ENCODE data around the gene CDCP2. TPM values are rescaled to one million over a fixed set of nuclear protein-coding genes. Genes with fewer than 3 reads are reported as not detected.

Gene CDCP2
- total and polyA plus RNA-seq, 4 donors, result 0.21 to 0.32 TPM; not detected in 2

- Histone ChIP-seq H3K36me3 (ENCODE audit: control insufficient read depth in 1 of 2, insufficient read depth in 2 of 2, low read length in 1 of 2) (no peaks in the 10 kb centered on the region), H3K27me3 (ENCODE audit: control insufficient read depth in 1 of 2, insufficient read depth in 2 of 2, low read length in 1 of 2) (no peaks in the 10 kb centered on the region), H3K4me3 (ENCODE audit: low read length in 2 of 2) (no peak overlapping the region), H3K4me1 (ENCODE audit: control insufficient read depth in 1 of 2, insufficient read depth in 2 of 2, low read length in 2 of 2) (no peaks in the 10 kb centered on the region), H3K9me3 (ENCODE audit: control insufficient read depth, low read length) (no peaks in the 10 kb centered on the region), H3K27ac (ENCODE audit: low read depth in 1 of 2, low read length in 2 of 2) (no peak overlapping the region)
- no peak for ATAC-seq (ENCODE audit: low FRiP score)
- intact Hi-C loops (cut with DNase I), result no loop called here
- DNase-seq, result no peak
- 78 to 84% methylated on average over 5 of the region's 5 CpGs for WGBS, 2 donors
Measured at GRCh38 chr1:54151013-54151412, 1.8 kb downstream of the CDCP2 start.

GRCh38 chr1:54149734-54150133 is 3.1 kb downstream of the CDCP2 start:
- Histone ChIP-seq H3K4me3 (ENCODE audit: low read length in 2 of 2) (no peak overlapping the region), H3K9me3 (ENCODE audit: control insufficient read depth, low read length) (no peaks in the 10 kb centered on the region), H3K4me1 (ENCODE audit: control insufficient read depth in 1 of 2, insufficient read depth in 2 of 2, low read length in 2 of 2) (no peaks in the 10 kb centered on the region), H3K27ac (ENCODE audit: low read depth in 1 of 2, low read length in 2 of 2) (no peak overlapping the region), H3K36me3 (ENCODE audit: control insufficient read depth in 1 of 2, insufficient read depth in 2 of 2, low read length in 1 of 2) (no peaks in the 10 kb centered on the region), H3K27me3 (ENCODE audit: control insufficient read depth in 1 of 2, insufficient read depth in 2 of 2, low read length in 1 of 2) (no peaks in the 10 kb centered on the region)
- intact Hi-C loops (cut with DNase I), result no loop called here
- ATAC-seq (ENCODE audit: low FRiP score), result no peak
- DNase-seq, result no peak
- WGBS, 2 donors, result 95 to 98% methylated on average over 3 of the region's 3 CpGs

- Histone ChIP-seq H3K4me1 (ENCODE audit: control insufficient read depth in 1 of 2, insufficient read depth in 2 of 2, low read length in 2 of 2) (no peaks in the 10 kb centered on the region), H3K27ac (ENCODE audit: low read depth in 1 of 2, low read length in 2 of 2) (no peak overlapping the region), H3K4me3 (ENCODE audit: low read length in 2 of 2) (no peak overlapping the region), H3K36me3 (ENCODE audit: control insufficient read depth in 1 of 2, insufficient read depth in 2 of 2, low read length in 1 of 2) (no peaks in the 10 kb centered on the region), H3K9me3 (ENCODE audit: control insufficient read depth, low read length) (no peaks in the 10 kb centered on the region), H3K27me3 (ENCODE audit: control insufficient read depth in 1 of 2, insufficient read depth in 2 of 2, low read length in 1 of 2) (no peaks in the 10 kb centered on the region)
- no peak for DNase-seq
- intact Hi-C loops (cut with DNase I), result no loop called here
- no peak for ATAC-seq (ENCODE audit: low FRiP score)
- WGBS, 2 donors, result 98% methylated on average over 11 of the region's 11 CpGs
Measured at GRCh38 chr1:54144366-54144765, 8.4 kb downstream of the CDCP2 start.

GRCh38 chr1:54142146-54142900 is 10.5 kb downstream of the CDCP2 start:
- Histone ChIP-seq H3K36me3 (ENCODE audit: control insufficient read depth in 1 of 2, insufficient read depth in 2 of 2, low read length in 1 of 2) (no peaks in the 10 kb centered on the region), H3K27me3 (ENCODE audit: control insufficient read depth in 1 of 2, insufficient read depth in 2 of 2, low read length in 1 of 2) (no peaks in the 10 kb centered on the region), H3K9me3 (ENCODE audit: control insufficient read depth, low read length) (no peaks in the 10 kb centered on the region), H3K27ac (ENCODE audit: low read depth in 1 of 2, low read length in 2 of 2) (no peak overlapping the region), H3K4me1 (ENCODE audit: control insufficient read depth in 1 of 2, insufficient read depth in 2 of 2, low read length in 2 of 2) (no peaks in the 10 kb centered on the region), H3K4me3 (ENCODE audit: low read length in 2 of 2) (no peak overlapping the region)
- WGBS, 2 donors, result 53 to 59% methylated on average over 9 of the region's 9 CpGs
- intact Hi-C loops (cut with DNase I), result no loop called here
- ATAC-seq (ENCODE audit: low FRiP score), result no peak
- DNase-seq, result no peak

GRCh38 chr1:54139711-54140110 is 13.1 kb downstream of the CDCP2 start:
- intact Hi-C loops (cut with DNase I), result no loop called here
- ATAC-seq (ENCODE audit: low FRiP score), result no peak
- WGBS, 2 donors, result 97 to 98% methylated on average over 12 of the region's 12 CpGs

GRCh38 chr1:54138994-54139393 is 13.8 kb downstream of the CDCP2 start:
- intact Hi-C loops (cut with DNase I), result no loop called here
- WGBS, 2 donors, result 95 to 99% methylated on average over 1 of the region's 1 CpG
- Histone ChIP-seq H3K27ac (ENCODE audit: low read depth in 1 of 2, low read length in 2 of 2) (no peak overlapping the region), H3K27me3 (ENCODE audit: control insufficient read depth in 1 of 2, insufficient read depth in 2 of 2, low read length in 1 of 2) (no peaks in the 10 kb centered on the region), H3K4me3 (ENCODE audit: low read length in 2 of 2) (no peak overlapping the region), H3K4me1 (ENCODE audit: control insufficient read depth in 1 of 2, insufficient read depth in 2 of 2, low read length in 2 of 2) (no peaks in the 10 kb centered on the region), H3K36me3 (ENCODE audit: control insufficient read depth in 1 of 2, insufficient read depth in 2 of 2, low read length in 1 of 2) (no peaks in the 10 kb centered on the region), H3K9me3 (ENCODE audit: control insufficient read depth, low read length) (no peaks in the 10 kb centered on the region)
- no peak for DNase-seq
- no peak for ATAC-seq (ENCODE audit: low FRiP score)

More at GRCh38 chr1:54139711-54140110, 13.1 kb downstream of the CDCP2 start:
- no peak for DNase-seq
- H3K9me3 ChIP-seq (ENCODE audit: control insufficient read depth, low read length), result no peaks in the 10 kb centered on the region
- H3K4me3 ChIP-seq (ENCODE audit: low read length in 2 of 2), result no peak overlapping the region
- H3K4me1 ChIP-seq (ENCODE audit: control insufficient read depth in 1 of 2, insufficient read depth in 2 of 2, low read length in 2 of 2), result no peaks in the 10 kb centered on the region
- no peaks in the 10 kb centered on the region for H3K27me3 ChIP-seq (ENCODE audit: control insufficient read depth in 1 of 2, insufficient read depth in 2 of 2, low read length in 1 of 2)
- no peaks in the 10 kb centered on the region for H3K36me3 ChIP-seq (ENCODE audit: control insufficient read depth in 1 of 2, insufficient read depth in 2 of 2, low read length in 1 of 2)
- no peak overlapping the region for H3K27ac ChIP-seq (ENCODE audit: low read depth in 1 of 2, low read length in 2 of 2)

- 34 to 36% methylated on average over 8 to 10 of the region's 10 CpGs for WGBS, 2 donors
- intact Hi-C loops (cut with DNase I), result no loop called here
- Histone ChIP-seq H3K36me3 (ENCODE audit: control insufficient read depth in 1 of 2, insufficient read depth in 2 of 2, low read length in 1 of 2) (no peaks in the 10 kb centered on the region), H3K9me3 (ENCODE audit: control insufficient read depth, low read length) (no peaks in the 10 kb centered on the region), H3K27ac (ENCODE audit: low read depth in 1 of 2, low read length in 2 of 2) (no peak overlapping the region), H3K4me1 (ENCODE audit: control insufficient read depth in 1 of 2, insufficient read depth in 2 of 2, low read length in 2 of 2) (no peaks in the 10 kb centered on the region), H3K4me3 (ENCODE audit: low read length in 2 of 2) (no peak overlapping the region), H3K27me3 (ENCODE audit: control insufficient read depth in 1 of 2, insufficient read depth in 2 of 2, low read length in 1 of 2) (no peaks in the 10 kb centered on the region)
- no peak for DNase-seq
- ATAC-seq (ENCODE audit: low FRiP score), result peak; percentile 30
Measured at GRCh38 chr1:54137534-54138061, 15.2 kb downstream of the CDCP2 start.

- H3K9me3 ChIP-seq (ENCODE audit: control insufficient read depth, low read length), result no peaks in the 10 kb centered on the region
- no peaks in the 10 kb centered on the region for H3K27me3 ChIP-seq (ENCODE audit: control insufficient read depth in 1 of 2, insufficient read depth in 2 of 2, low read length in 1 of 2)
- 86 to 87% methylated on average over 7 of the region's 7 CpGs for WGBS, 2 donors
- H3K27ac ChIP-seq (ENCODE audit: low read depth in 1 of 2, low read length in 2 of 2), result no peak overlapping the region
- ATAC-seq (ENCODE audit: low FRiP score), result no peak
- DNase-seq, result no peak
- no peaks in the 10 kb centered on the region for H3K4me1 ChIP-seq (ENCODE audit: control insufficient read depth in 1 of 2, insufficient read depth in 2 of 2, low read length in 2 of 2)
- intact Hi-C loops (cut with DNase I), result no loop called here
- no peak overlapping the region for H3K4me3 ChIP-seq (ENCODE audit: low read length in 2 of 2)
- no peaks in the 10 kb centered on the region for H3K36me3 ChIP-seq (ENCODE audit: control insufficient read depth in 1 of 2, insufficient read depth in 2 of 2, low read length in 1 of 2)
Measured at GRCh38 chr1:54136963-54137533, 15.8 kb downstream of the CDCP2 start.
